Measurements from ENCODE around the gene CTU2. TPM values are rescaled to one million over a fixed set of nuclear protein-coding genes. Genes with fewer than 3 reads are reported as not detected.

Gene CTU2
- polyA plus RNA-seq, 1 of the 3 experiments (the other 2 are of a cell fraction) = 16.2 TPM

DNA sequence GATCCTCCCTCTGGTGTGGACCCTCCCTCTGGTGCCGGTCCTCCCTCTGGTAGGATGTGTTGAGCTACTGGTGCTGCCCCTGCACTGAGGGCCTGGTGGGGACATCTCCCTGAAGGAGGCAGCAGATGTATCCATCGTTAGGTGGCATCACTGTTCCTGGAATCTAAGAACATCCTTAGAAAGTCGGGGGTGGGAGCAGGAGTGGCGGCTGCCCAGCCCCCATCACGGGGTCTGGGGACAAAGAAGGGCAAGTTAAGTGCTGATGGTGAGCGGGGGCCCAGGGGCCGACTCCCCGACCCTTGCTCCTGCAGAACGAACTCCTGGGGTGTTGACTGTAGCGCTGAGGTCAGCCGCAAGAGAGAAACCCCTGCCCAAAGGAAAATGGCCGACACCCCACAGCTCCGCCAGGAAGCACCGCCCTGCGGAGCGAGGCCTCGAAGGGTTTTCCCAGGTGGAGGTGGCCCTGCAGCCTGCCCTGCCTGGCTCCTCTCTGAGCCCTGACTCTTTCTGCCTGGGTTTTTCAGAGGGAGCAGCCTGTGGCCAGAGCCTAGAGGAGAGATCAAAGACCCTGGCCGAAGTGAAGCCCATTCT is 5.5 kb downstream of the CTU2 start:
- peaks cover 27% of the 10 kb centered on the region for H3K79me2 ChIP-seq (ENCODE audit: insufficient read depth)
- no peaks in the 10 kb centered on the region for H3K9me2 ChIP-seq
- TF ChIP-seq SIN3A (IDR thresholded peaks at IDR 0.05; ENCODE audit: borderline replicate concordance, low read depth, low read length) (no peak), FOXM1 (IDR thresholded peaks at IDR 0.05; ENCODE audit: low read depth) (no peak), TEAD4 (IDR thresholded peaks at IDR 0.05; ENCODE audit: borderline replicate concordance, insufficient read depth) (no peak), POLR2AphosphoS5 (IDR thresholded peaks at IDR 0.05; ENCODE audit: low read depth, low read length) (no peak), EP300 (IDR thresholded peaks at IDR 0.05; ENCODE audit: borderline replicate concordance in 1 of 2, low read depth in 1 of 2, low read length in 1 of 2) (no peak), REST (IDR thresholded peaks at IDR 0.05; ENCODE audit: low read depth, low read length) (no peak), JUND (IDR thresholded peaks at IDR 0.05) (no peak), RCOR1 (IDR thresholded peaks at IDR 0.05; ENCODE audit: low read length) (no peak), TCF12 (IDR thresholded peaks at IDR 0.05) (no peak), GATA2 (CRISPR knock-in tag; IDR thresholded peaks at IDR 0.05) (no peak), ZBTB33 (IDR thresholded peaks at IDR 0.05; ENCODE audit: borderline replicate concordance, low read depth) (no peak), CHD2 (IDR thresholded peaks at IDR 0.05; ENCODE audit: low read length, partially characterized antibody) (no peak)
- TF ChIP-seq, protein P1, sequence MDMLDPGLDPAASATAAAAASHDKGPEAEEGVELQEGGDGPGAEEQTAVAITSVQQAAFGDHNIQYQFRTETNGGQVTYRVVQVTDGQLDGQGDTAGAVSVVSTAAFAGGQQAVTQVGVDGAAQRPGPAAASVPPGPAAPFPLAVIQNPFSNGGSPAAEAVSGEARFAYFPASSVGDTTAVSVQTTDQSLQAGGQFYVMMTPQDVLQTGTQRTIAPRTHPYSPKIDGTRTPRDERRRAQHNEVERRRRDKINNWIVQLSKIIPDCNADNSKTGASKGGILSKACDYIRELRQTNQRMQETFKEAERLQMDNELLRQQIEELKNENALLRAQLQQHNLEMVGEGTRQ (IDR thresholded peaks at IDR 0.05; ENCODE audit: borderline replicate concordance, low read depth, low read length) = no peak
- TF ChIP-seq, protein P2, sequence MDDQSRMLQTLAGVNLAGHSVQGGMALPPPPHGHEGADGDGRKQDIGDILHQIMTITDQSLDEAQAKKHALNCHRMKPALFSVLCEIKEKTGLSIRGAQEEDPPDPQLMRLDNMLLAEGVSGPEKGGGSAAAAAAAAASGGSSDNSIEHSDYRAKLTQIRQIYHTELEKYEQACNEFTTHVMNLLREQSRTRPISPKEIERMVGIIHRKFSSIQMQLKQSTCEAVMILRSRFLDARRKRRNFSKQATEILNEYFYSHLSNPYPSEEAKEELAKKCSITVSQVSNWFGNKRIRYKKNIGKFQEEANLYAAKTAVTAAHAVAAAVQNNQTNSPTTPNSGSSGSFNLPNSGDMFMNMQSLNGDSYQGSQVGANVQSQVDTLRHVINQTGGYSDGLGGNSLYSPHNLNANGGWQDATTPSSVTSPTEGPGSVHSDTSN (IDR thresholded peaks at IDR 0.05) = no peak
- no peak overlapping the region for H3K9ac ChIP-seq
- ChIA-PET POLR2A (no interaction called here), CTCF (no interaction called here)
- H3K36me3 ChIP-seq (replicated peaks in 1 of 2; ENCODE audit: control insufficient read depth in 1 of 2, insufficient read depth in 2 of 2, low read length in 1 of 2) = peaks cover 3 to 38% of the 10 kb centered on the region in 2 experiments
- peaks cover 5% of the 10 kb centered on the region; the same call in 1 of the 2 replicates for H4K20me1 ChIP-seq (ENCODE audit: insufficient read depth)
- H3K9me3 ChIP-seq = no peaks in the 10 kb centered on the region
- no peak overlapping the region for H2AFZ ChIP-seq (ENCODE audit: low read depth)
- no peak overlapping the region for H3K4me3 ChIP-seq (ENCODE audit: low read depth in 2 of 2, low read length in 1 of 2)
- DNase-seq = no peak
- 93% methylated on average over 14 of the region's 18 CpGs for WGBS (ENCODE audit: low lambda C conversion rate)
- H3K27me3 ChIP-seq (ENCODE audit: insufficient read depth) = no peaks in the 10 kb centered on the region
- peaks cover 14% of the 10 kb centered on the region for H3F3A ChIP-seq (replicated peaks; ENCODE audit: insufficient read depth)
- H3K4me1 ChIP-seq (ENCODE audit: control insufficient read depth in 1 of 2, insufficient read depth in 2 of 2, low read depth in 1 of 2, low read length in 1 of 2) = peaks cover 0 to 6% of the 10 kb centered on the region in 2 experiments; a peak in 2 of 4 replicates
- H3K27ac ChIP-seq (ENCODE audit: low read depth in 2 of 2, low read length in 1 of 2) = no peak overlapping the region
- no peak overlapping the region for H3K4me2 ChIP-seq
